ENCODE data around the gene CTDNEP1.

The CTDNEP1 gene

DNA sequence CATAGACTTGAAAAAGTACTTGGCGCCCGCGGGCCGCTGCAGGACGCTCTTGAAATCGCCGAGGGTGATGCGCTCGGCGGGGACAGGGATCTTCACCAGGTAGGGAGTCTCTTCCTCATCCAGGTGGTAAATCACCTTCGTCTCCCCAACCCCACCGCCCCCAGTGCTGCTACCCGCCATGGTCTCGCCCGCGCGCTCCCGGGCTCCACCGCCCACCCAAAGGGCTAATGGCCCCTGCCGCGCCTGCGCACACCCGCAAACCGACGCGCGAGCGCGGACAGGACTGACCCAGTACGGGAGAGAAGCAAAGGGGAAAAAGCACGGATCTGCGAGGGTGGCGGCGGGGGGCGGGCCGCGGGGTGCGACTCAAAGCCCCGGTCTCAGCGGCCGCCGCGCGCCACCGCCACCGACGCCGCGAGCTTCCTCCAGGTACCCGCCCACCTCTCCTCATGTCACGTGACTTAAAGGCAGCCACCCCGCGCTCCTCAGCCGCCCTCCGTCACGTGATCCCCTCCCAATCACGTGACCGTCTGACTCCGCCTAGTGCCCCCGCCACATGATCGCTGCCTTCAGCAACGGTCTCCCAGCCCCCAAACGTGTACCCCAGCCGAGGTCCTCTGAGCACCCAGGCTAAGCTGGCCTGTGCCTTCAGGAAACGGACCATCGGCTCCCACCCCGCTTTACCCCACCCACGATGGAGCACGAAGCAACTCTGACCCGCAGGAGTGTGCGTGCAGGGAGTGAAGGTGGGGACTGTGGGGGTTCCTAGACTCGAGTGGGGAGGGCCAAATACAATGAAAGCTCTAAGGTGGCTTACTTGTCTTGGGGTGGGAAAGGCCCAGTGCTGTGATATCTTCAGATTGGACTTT, 17.2 kb downstream of the CTDNEP1 start, which contains the start of gene DVL2:
TSS of gene DVL2 (minus strand) at position 435 of the 869 bp plus-strand sequence. CDS start at position 180, 255 bp downstream.
- Histone ChIP-seq H3K4me2 (ENCODE audit: low read length) (peak within 1 kb of the TSS; percentile 69), H3K79me2 (ENCODE audit: control insufficient read depth, low read length) (peaks cover 83% of the 10 kb centered on the region)

DNA sequence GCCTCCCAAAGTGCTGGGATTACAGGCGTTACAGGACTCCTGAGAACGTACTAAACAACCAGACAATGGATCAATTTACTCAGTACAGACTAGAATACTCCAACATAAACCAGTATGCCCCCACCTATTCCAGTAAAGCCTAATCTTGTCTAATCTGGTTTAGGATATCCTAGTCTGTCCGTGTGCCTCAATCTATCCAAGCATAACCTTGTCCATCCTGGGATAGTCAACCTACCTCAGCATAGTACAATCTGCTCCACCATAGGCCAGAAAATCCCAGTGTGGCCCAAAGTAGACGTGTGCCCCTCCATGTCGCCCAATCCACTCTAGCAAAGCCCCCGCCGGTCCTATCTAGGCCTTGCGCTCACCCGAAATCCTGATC, 17.8 kb downstream of the CTDNEP1 start:
- Histone ChIP-seq H3K4me1 (ENCODE audit: control insufficient read depth, low read length) (peaks cover 44% of the 10 kb centered on the region), H3K27ac (ENCODE audit: low read depth, low read length) (peak overlapping the region; percentile 85), H3K4me2 (ENCODE audit: low read length) (peak overlapping the region; percentile 69), H3F3A (ENCODE audit: control insufficient read depth, insufficient read depth) (peaks cover 30% of the 10 kb centered on the region), H4K20me1 (ENCODE audit: control insufficient read depth, insufficient read depth, low read depth, low read length) (peaks cover 17% of the 10 kb centered on the region), H3K79me2 (ENCODE audit: control insufficient read depth, low read length) (peaks cover 77% of the 10 kb centered on the region), H3K36me3 (ENCODE audit: control insufficient read depth, low read length) (peaks cover 80% of the 10 kb centered on the region), H3K4me3 (ENCODE audit: low read length) (peak overlapping the region; percentile 88), H3K27me3 (ENCODE audit: control insufficient read depth, low read length) (no peaks in the 10 kb centered on the region), H3K9me2 (replicated peaks; ENCODE audit: control insufficient read depth, low read length) (no peaks in the 10 kb centered on the region), H3K9me3 (ENCODE audit: control insufficient read depth, insufficient read depth, low read length) (no peaks in the 10 kb centered on the region)
- TF ChIP-seq, protein P1, sequence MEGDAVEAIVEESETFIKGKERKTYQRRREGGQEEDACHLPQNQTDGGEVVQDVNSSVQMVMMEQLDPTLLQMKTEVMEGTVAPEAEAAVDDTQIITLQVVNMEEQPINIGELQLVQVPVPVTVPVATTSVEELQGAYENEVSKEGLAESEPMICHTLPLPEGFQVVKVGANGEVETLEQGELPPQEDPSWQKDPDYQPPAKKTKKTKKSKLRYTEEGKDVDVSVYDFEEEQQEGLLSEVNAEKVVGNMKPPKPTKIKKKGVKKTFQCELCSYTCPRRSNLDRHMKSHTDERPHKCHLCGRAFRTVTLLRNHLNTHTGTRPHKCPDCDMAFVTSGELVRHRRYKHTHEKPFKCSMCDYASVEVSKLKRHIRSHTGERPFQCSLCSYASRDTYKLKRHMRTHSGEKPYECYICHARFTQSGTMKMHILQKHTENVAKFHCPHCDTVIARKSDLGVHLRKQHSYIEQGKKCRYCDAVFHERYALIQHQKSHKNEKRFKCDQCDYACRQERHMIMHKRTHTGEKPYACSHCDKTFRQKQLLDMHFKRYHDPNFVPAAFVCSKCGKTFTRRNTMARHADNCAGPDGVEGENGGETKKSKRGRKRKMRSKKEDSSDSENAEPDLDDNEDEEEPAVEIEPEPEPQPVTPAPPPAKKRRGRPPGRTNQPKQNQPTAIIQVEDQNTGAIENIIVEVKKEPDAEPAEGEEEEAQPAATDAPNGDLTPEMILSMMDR (IDR thresholded peaks at IDR 0.05; ENCODE audit: low read depth, low read length, poor library complexity, severe bottlenecking) = no peak
- TF ChIP-seq EZH2phosphoT487 (IDR thresholded peaks at IDR 0.05; ENCODE audit: borderline replicate concordance, low read length) = no peak

More for the DNA sequence above, 17.2 kb downstream of the CTDNEP1 start, which contains the start of gene DVL2:
- H3K4me1 ChIP-seq (ENCODE audit: control insufficient read depth, low read length) = peaks cover 44% of the 10 kb centered on the region
- no peaks in the 10 kb centered on the region for H3K9me2 ChIP-seq (replicated peaks; ENCODE audit: control insufficient read depth, low read length)
- H3K27me3 ChIP-seq (ENCODE audit: control insufficient read depth, low read length) = no peaks in the 10 kb centered on the region
- peaks cover 17% of the 10 kb centered on the region for H4K20me1 ChIP-seq (ENCODE audit: control insufficient read depth, insufficient read depth, low read depth, low read length)
- peak within 1 kb of the TSS; percentile 85 for H3K27ac ChIP-seq (ENCODE audit: low read depth, low read length)
- H3K36me3 ChIP-seq (ENCODE audit: control insufficient read depth, low read length) = peaks cover 77% of the 10 kb centered on the region
- H3F3A ChIP-seq (ENCODE audit: control insufficient read depth, insufficient read depth) = peaks cover 30% of the 10 kb centered on the region
- peak within 1 kb of the TSS; percentile 88 for H3K4me3 ChIP-seq (ENCODE audit: low read length)
- no peaks in the 10 kb centered on the region for H3K9me3 ChIP-seq (ENCODE audit: control insufficient read depth, insufficient read depth, low read length)
- TF ChIP-seq, protein P1 (IDR thresholded peaks at IDR 0.05; ENCODE audit: low read depth, low read length, poor library complexity, severe bottlenecking) = no peak
- no peak for TF ChIP-seq EZH2phosphoT487 (IDR thresholded peaks at IDR 0.05; ENCODE audit: borderline replicate concordance, low read length)

DNA sequence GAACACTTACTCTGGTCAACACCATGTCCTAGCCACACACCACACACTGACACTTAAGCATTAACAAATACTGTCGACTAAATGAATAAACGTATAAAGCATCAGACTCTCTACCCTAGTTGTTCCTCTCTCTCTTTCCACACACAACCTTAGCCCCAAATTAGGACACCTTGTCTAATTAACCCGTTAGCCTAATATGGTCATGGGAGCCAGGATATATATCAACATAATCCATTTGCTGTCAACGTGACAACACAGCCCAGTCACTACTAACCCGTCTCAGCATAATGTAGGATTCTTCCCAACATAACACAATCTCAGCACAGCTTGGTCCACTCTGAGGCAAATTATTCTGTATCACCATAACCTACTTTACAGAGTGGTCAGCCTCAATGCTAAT, 19.4 kb downstream of the CTDNEP1 start:
- Histone ChIP-seq H3K4me1 (ENCODE audit: control insufficient read depth, low read length) (peaks cover 38% of the 10 kb centered on the region), H3F3A (ENCODE audit: control insufficient read depth, insufficient read depth) (peaks cover 25% of the 10 kb centered on the region), H3K4me2 (ENCODE audit: low read length) (peak overlapping the region; percentile 69), H3K36me3 (ENCODE audit: control insufficient read depth, low read length) (peaks cover 91% of the 10 kb centered on the region), H3K9me3 (ENCODE audit: control insufficient read depth, insufficient read depth, low read length) (no peaks in the 10 kb centered on the region), H4K20me1 (ENCODE audit: control insufficient read depth, insufficient read depth, low read depth, low read length) (peaks cover 14% of the 10 kb centered on the region), H3K79me2 (ENCODE audit: control insufficient read depth, low read length) (peaks cover 65% of the 10 kb centered on the region), H3K4me3 (ENCODE audit: low read length) (peak overlapping the region; percentile 88), H3K27ac (ENCODE audit: low read depth, low read length) (no peak overlapping the region), H3K27me3 (ENCODE audit: control insufficient read depth, low read length) (no peaks in the 10 kb centered on the region), H3K9me2 (replicated peaks; ENCODE audit: control insufficient read depth, low read length) (no peaks in the 10 kb centered on the region)
- TF ChIP-seq, protein P1 (IDR thresholded peaks at IDR 0.05; ENCODE audit: low read depth, low read length, poor library complexity, severe bottlenecking) = no peak
- TF ChIP-seq EZH2phosphoT487 (IDR thresholded peaks at IDR 0.05; ENCODE audit: borderline replicate concordance, low read length) = no peak
